Measurements from ENCODE around the gene MAP3K12. TPM values are rescaled to one million over a fixed set of nuclear protein-coding genes. Genes with fewer than 3 reads are reported as not detected.
A peak's percentile ranks its signal among the peaks of the same experiment; 100 is the strongest.
"Not testable (repeated sequence)": the region's sequence is repeated elsewhere in the genome, so short reads cannot be mapped to it uniquely, and the experiment has no call there.

MAP3K12 gene
- total and polyA plus RNA-seq, 4 donors = 26.4 to 75.6 (median 47.0) TPM

DNA sequence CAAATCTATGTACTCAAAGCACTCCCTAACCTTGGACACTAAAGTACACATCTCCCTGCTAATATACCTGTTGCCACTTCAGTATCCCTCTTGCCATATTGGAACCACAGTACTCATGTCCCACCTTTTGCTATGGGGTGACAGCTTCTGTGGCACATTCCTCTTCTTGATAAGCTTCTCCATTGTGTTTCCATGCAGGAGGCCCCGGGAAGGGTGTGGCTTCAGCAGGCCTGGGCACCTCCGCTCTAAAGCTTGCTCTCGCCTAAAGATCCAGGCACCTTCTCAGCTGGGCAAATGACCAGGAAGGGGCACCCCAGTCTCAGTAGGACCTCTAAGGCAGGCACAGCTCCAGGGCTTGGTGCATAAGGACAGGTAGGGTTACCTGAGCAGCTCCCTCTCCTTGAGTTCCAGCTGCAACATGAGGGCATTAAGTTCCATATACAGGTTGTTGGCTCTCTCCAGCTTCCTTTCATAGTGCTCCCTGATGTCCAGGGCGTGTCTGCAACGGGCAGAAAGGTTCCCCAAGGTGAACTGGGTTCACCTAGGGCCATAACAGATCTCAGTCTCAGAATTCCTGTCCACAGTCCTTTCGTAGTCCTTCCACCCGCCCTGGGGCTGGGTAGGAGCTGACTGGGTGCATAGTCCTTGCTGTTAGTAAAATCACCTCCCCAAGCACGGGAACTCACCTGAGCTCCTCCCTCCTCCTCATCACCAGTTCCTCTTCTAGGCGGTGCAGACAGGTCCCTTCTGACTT is 15.9 kb downstream of the MAP3K12 start:
- H3K9me3 ChIP-seq (ENCODE audit: control insufficient read depth, insufficient read depth, low read length) = no peaks in the 10 kb centered on the region
- 88% methylated on average over 6 of the region's 9 CpGs for WGBS (ENCODE audit: insufficient coverage)
- H3K36me3 ChIP-seq (ENCODE audit: control insufficient read depth, insufficient read depth, low read length) = peaks cover 82% of the 10 kb centered on the region
- H3K27ac ChIP-seq (ENCODE audit: low read depth, low read length) = no peak overlapping the region
- no peaks in the 10 kb centered on the region for H3K27me3 ChIP-seq (ENCODE audit: control insufficient read depth, insufficient read depth, low read length)
- no peaks in the 10 kb centered on the region for H3K4me1 ChIP-seq (ENCODE audit: control insufficient read depth, insufficient read depth, low read length)
- H3K4me3 ChIP-seq (ENCODE audit: low read depth, low read length) = no peak overlapping the region
- no peak for DNase-seq (ENCODE audit: low read depth in 4 of 6, low spot score in 6 of 6)

GRCh38 chr12:53482626-53483168 is 16.6 kb downstream of the MAP3K12 start:
- Histone ChIP-seq H3K27me3 (ENCODE audit: control insufficient read depth, insufficient read depth, low read length) (no peaks in the 10 kb centered on the region), H3K9me3 (ENCODE audit: control insufficient read depth, insufficient read depth, low read length) (no peaks in the 10 kb centered on the region), H3K36me3 (ENCODE audit: control insufficient read depth, insufficient read depth, low read length) (peaks cover 80% of the 10 kb centered on the region), H3K4me3 (ENCODE audit: low read depth, low read length) (no peak overlapping the region), H3K4me1 (ENCODE audit: control insufficient read depth, insufficient read depth, low read length) (no peaks in the 10 kb centered on the region), H3K27ac (ENCODE audit: low read depth, low read length) (no peak overlapping the region)
- DNase-seq (ENCODE audit: low read depth in 4 of 6, low spot score in 6 of 6) = no peak
- WGBS (ENCODE audit: insufficient coverage) = 89% methylated on average over 13 of the region's 18 CpGs

- no peak overlapping the region for H3K4me3 ChIP-seq (ENCODE audit: low read depth, low read length)
- H3K27ac ChIP-seq (ENCODE audit: low read depth, low read length) = no peak overlapping the region
- WGBS (ENCODE audit: insufficient coverage) = 89% methylated on average over 4 of the region's 9 CpGs
- no peaks in the 10 kb centered on the region for H3K9me3 ChIP-seq (ENCODE audit: control insufficient read depth, insufficient read depth, low read length)
- H3K36me3 ChIP-seq (ENCODE audit: control insufficient read depth, insufficient read depth, low read length) = peaks cover 79% of the 10 kb centered on the region
- H3K27me3 ChIP-seq (ENCODE audit: control insufficient read depth, insufficient read depth, low read length) = no peaks in the 10 kb centered on the region
- H3K4me1 ChIP-seq (ENCODE audit: control insufficient read depth, insufficient read depth, low read length) = no peaks in the 10 kb centered on the region
- DNase-seq (ENCODE audit: low read depth in 4 of 6, low spot score in 6 of 6) = no peak
Observed at GRCh38 chr12:53481939-53482586, 17.2 kb downstream of the MAP3K12 start.

DNA sequence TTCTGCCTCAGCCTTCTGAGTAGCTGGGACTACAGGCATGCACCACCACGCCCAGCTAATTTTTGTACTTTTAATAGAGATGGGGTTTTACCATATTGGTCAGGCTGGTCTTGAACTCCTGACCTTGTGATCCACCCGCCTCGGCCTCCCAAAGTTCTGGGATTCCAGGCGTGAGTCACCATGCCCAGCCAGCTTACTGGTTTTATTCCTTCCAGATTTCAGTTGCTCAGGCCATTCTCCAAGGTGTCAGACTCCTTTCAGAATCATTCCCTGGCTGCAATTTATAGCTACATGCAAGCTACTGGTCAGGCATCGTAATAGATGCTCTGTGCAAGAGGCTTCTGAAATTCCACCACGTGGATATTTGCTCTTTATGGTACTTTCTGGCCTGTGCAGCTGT is 17.8 kb downstream of the MAP3K12 start:
- not testable (repeated sequence) for H3K9me3 ChIP-seq (ENCODE audit: control insufficient read depth, insufficient read depth, low read length); H3K4me3 ChIP-seq (ENCODE audit: low read depth, low read length); H3K27ac ChIP-seq (ENCODE audit: low read depth, low read length); DNase-seq (ENCODE audit: low read depth in 4 of 6, low spot score in 6 of 6); H3K4me1 ChIP-seq (ENCODE audit: control insufficient read depth, insufficient read depth, low read length); H3K27me3 ChIP-seq (ENCODE audit: control insufficient read depth, insufficient read depth, low read length)
- peaks cover 78% of the 10 kb centered on the region for H3K36me3 ChIP-seq (ENCODE audit: control insufficient read depth, insufficient read depth, low read length)
- 73% methylated on average over 5 of the region's 6 CpGs for WGBS (ENCODE audit: insufficient coverage)

- Histone ChIP-seq H3K9me3 (ENCODE audit: control insufficient read depth, insufficient read depth, low read length) (no peaks in the 10 kb centered on the region), H3K27ac (ENCODE audit: low read depth, low read length) (no peak overlapping the region), H3K4me1 (ENCODE audit: control insufficient read depth, insufficient read depth, low read length) (no peaks in the 10 kb centered on the region), H3K4me3 (ENCODE audit: low read depth, low read length) (no peak overlapping the region), H3K27me3 (ENCODE audit: control insufficient read depth, insufficient read depth, low read length) (no peaks in the 10 kb centered on the region), H3K36me3 (ENCODE audit: control insufficient read depth, insufficient read depth, low read length) (peaks cover 72% of the 10 kb centered on the region)
- no peak for DNase-seq (ENCODE audit: low read depth in 4 of 6, low spot score in 6 of 6)
- WGBS (ENCODE audit: insufficient coverage) = 93% methylated on average over 3 of the region's 12 CpGs
Observed at GRCh38 chr12:53480491-53481442, 18.5 kb downstream of the MAP3K12 start.

DNA sequence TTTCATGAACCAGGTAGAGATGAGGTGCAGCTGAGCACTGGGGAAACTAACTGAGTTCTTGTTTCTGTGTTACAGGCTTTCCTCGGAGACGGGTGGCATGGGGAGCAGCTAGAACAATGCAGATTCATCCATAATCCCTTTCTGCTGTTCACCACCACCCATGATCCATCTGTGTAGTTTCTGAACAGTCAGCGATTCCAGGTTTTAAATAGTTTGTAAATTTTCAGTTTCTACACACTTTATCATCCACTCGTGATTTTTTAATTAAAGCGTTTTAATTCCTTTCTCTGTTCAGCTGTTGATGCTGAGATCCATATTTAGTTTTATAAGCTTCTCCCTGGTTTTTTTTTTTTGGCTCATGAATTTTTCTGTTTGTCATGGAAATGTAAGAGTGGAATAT is 19.9 kb downstream of the MAP3K12 start:
- DNase-seq (ENCODE audit: low read depth in 4 of 6, low spot score in 6 of 6) = no peak
- no CpG with 5 or more reads among the region's 5 CpGs for WGBS (ENCODE audit: insufficient coverage)
- Histone ChIP-seq H3K4me1 (ENCODE audit: control insufficient read depth, insufficient read depth, low read length) (no peaks in the 10 kb centered on the region), H3K36me3 (ENCODE audit: control insufficient read depth, insufficient read depth, low read length) (peaks cover 71% of the 10 kb centered on the region), H3K27me3 (ENCODE audit: control insufficient read depth, insufficient read depth, low read length) (no peaks in the 10 kb centered on the region), H3K9me3 (ENCODE audit: control insufficient read depth, insufficient read depth, low read length) (no peaks in the 10 kb centered on the region), H3K4me3 (ENCODE audit: low read depth, low read length) (no peak overlapping the region), H3K27ac (ENCODE audit: low read depth, low read length) (no peak overlapping the region)

DNA sequence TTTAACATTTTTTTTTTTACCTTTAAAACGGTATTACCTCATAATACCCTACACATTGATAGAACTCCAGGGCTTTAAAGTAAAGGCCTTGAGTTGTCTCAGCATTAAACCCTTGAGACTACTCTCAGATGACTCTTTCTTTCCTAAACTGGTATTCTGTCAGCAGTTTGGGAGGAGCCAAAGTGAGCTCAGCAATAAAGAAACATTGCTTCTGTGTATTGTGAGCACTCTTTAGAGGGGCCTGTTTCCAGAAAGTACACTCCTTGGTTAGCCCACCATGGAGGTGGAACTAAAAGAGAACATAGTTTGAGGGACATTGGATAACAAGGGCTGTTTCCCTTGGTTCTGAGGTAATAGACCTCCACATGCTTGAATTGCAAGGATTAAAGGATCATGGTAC is 20.4 kb downstream of the MAP3K12 start:
- no peaks in the 10 kb centered on the region for H3K27me3 ChIP-seq (ENCODE audit: control insufficient read depth, insufficient read depth, low read length)
- no peak for DNase-seq (ENCODE audit: low read depth in 4 of 6, low spot score in 6 of 6)
- WGBS (ENCODE audit: insufficient coverage) = no CpG with 5 or more reads among the region's 1 CpG
- no peaks in the 10 kb centered on the region for H3K9me3 ChIP-seq (ENCODE audit: control insufficient read depth, insufficient read depth, low read length)
- no peak overlapping the region for H3K27ac ChIP-seq (ENCODE audit: low read depth, low read length)
- H3K4me1 ChIP-seq (ENCODE audit: control insufficient read depth, insufficient read depth, low read length) = no peaks in the 10 kb centered on the region
- peaks cover 71% of the 10 kb centered on the region for H3K36me3 ChIP-seq (ENCODE audit: control insufficient read depth, insufficient read depth, low read length)
- H3K4me3 ChIP-seq (ENCODE audit: low read depth, low read length) = no peak overlapping the region

- no peaks in the 10 kb centered on the region for H3K27me3 ChIP-seq (ENCODE audit: control insufficient read depth, insufficient read depth, low read length)
- peak in 1 of 6 donors; percentile 50 for DNase-seq (ENCODE audit: low read depth in 4 of 6, low spot score in 6 of 6)
- no peak overlapping the region for H3K4me3 ChIP-seq (ENCODE audit: low read depth, low read length)
- H3K9me3 ChIP-seq (ENCODE audit: control insufficient read depth, insufficient read depth, low read length) = no peaks in the 10 kb centered on the region
- WGBS (ENCODE audit: insufficient coverage) = 54% methylated on average over 2 of the region's 2 CpGs
- no peak overlapping the region for H3K27ac ChIP-seq (ENCODE audit: low read depth, low read length)
- peaks cover 62% of the 10 kb centered on the region for H3K36me3 ChIP-seq (ENCODE audit: control insufficient read depth, insufficient read depth, low read length)
- H3K4me1 ChIP-seq (ENCODE audit: control insufficient read depth, insufficient read depth, low read length) = no peaks in the 10 kb centered on the region
Observed at GRCh38 chr12:53476769-53477209, 22.5 kb downstream of the MAP3K12 start.

DNA sequence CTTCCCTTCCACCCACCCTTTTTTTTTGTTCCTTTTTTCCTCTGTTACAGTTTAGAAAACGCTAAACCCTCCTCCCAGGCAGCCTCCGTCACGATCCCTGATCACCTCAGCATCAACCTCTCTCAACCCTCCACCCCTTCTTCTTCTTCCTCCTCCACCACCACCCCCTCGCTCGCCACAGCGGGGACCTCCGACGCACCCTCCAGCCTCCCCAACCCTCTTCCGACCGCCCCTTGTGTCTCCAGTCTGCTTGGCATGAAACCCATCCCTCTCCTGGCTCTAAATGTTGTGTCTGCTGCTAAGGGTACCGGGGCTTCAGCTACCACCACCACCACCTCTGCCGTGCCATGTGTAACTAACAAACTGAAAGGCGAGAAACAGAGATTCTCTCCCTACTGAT is 24.4 kb downstream of the MAP3K12 start:
- Histone ChIP-seq H3K27me3 (ENCODE audit: control insufficient read depth, insufficient read depth, low read length) (no peaks in the 10 kb centered on the region), H3K4me3 (ENCODE audit: low read depth, low read length) (no peak overlapping the region), H3K9me3 (ENCODE audit: control insufficient read depth, insufficient read depth, low read length) (no peaks in the 10 kb centered on the region), H3K27ac (ENCODE audit: low read depth, low read length) (no peak overlapping the region), H3K4me1 (ENCODE audit: control insufficient read depth, insufficient read depth, low read length) (no peaks in the 10 kb centered on the region), H3K36me3 (ENCODE audit: control insufficient read depth, insufficient read depth, low read length) (peaks cover 60% of the 10 kb centered on the region)
- 75% methylated on average over 11 of the region's 13 CpGs for WGBS (ENCODE audit: insufficient coverage)
- no peak for DNase-seq (ENCODE audit: low read depth in 4 of 6, low spot score in 6 of 6)
